Cardiac fibroblast (primary cell): ENCODE measurements around the gene TRIM40.
"Not testable (repeated sequence)": the region's sequence is repeated elsewhere in the genome, so short reads cannot be mapped to it uniquely, and the experiment has no call there.

ENCODE experiments used
- DNase-seq, 2 donors: peaks; one replicate each; pipeline versions ENCODE4 v3.0.0 to v3.0.0-alpha.2; 2010; ENCODE audit warnings: low read depth in 2 of 2
- H3K4me3 ChIP-seq, 2 donors: replicated peaks in 1 of 2; 1 replicate in 1 of 2; 2 replicates in 1 of 2; pipeline ENCODE4 v1.5.1; 2011; ENCODE audit warnings: low read depth in 2 of 2, low read length in 2 of 2, mild to moderate bottlenecking in 2 of 2, moderate library complexity in 1 of 2
- CTCF ChIP-seq: IDR thresholded peaks from one replicate; pipeline ENCODE4 v1.5.1; 2011; ENCODE audit warnings: low read depth, mild to moderate bottlenecking, low read length, inconsistent platforms

The TRIM40 gene

GRCh38 chr6:30113841-30114240, 22.1 kb upstream of the TRIM40 start:
- DNase-seq = no peak
- H3K4me3 ChIP-seq = no peak overlapping the region
- TF ChIP-seq CTCF = no peak

GRCh38 chr6:30116724-30117123, 19.2 kb upstream of the TRIM40 start:
- no peak for DNase-seq
- no peak for TF ChIP-seq CTCF
- no peak overlapping the region for H3K4me3 ChIP-seq

- not testable (repeated sequence) for H3K4me3 ChIP-seq, DNase-seq
Measured at GRCh38 chr6:30118691-30119090, 17.2 kb upstream of the TRIM40 start.

GRCh38 chr6:30121446-30122366, 14.2 kb upstream of the TRIM40 start:
- no peak for DNase-seq
- TF ChIP-seq CTCF = no peak
- H3K4me3 ChIP-seq = no peak overlapping the region

- no peak for TF ChIP-seq CTCF
- DNase-seq = no peak
- H3K4me3 ChIP-seq = no peak overlapping the region
Measured at GRCh38 chr6:30122515-30122914, 13.4 kb upstream of the TRIM40 start.

- TF ChIP-seq CTCF = no peak
- no peak for DNase-seq
- no peak overlapping the region for H3K4me3 ChIP-seq
Measured at GRCh38 chr6:30127238-30128093, 8.5 kb upstream of the TRIM40 start.
